H9 (cell line): ENCODE results near the gene MTHFD1L. TPM values are rescaled to one million over a fixed set of nuclear protein-coding genes. Genes with fewer than 3 reads are reported as not detected.

Source experiments
- DNase-seq: peaks from one replicate; pipeline ENCODE4 v3.0.0-alpha.2; 2017
- H2AFZ ChIP-seq: one replicate; pipeline ENCODE4 v1.6.1; 2013; ENCODE audit warnings: mild to moderate bottlenecking, low read length, control low read depth, moderate library complexity
- H2AK5ac ChIP-seq: 2 replicates; pipeline ENCODE4 v1.6.1; 2013; ENCODE audit warnings: low read length, control low read depth, mixed read lengths; ENCODE audit not compliant: insufficient read length
- H2BK120ac ChIP-seq: one replicate; pipeline ENCODE4 v1.6.1; 2013; ENCODE audit warnings: low read depth, mild to moderate bottlenecking, low read length, control low read depth, inconsistent platforms; ENCODE audit not compliant: poor library complexity, severe bottlenecking
- H2BK12ac ChIP-seq: 2 replicates; pipeline ENCODE4 v1.6.1; 2013; ENCODE audit warnings: low read length, control low read depth, mixed read lengths, low read depth; ENCODE audit not compliant: insufficient read length
- H2BK15ac ChIP-seq: 2 replicates; pipeline ENCODE4 v1.6.1; 2013; ENCODE audit warnings: low read depth, low read length, control low read depth
- H2BK20ac ChIP-seq: one replicate; pipeline ENCODE4 v1.6.1; 2013; ENCODE audit warnings: low read depth, mild to moderate bottlenecking, low read length, control low read depth, inconsistent platforms; ENCODE audit not compliant: poor library complexity, severe bottlenecking
- H2BK5ac ChIP-seq: 2 replicates; pipeline ENCODE4 v1.6.1; 2013; ENCODE audit warnings: low read length, control low read depth, mixed read lengths; ENCODE audit not compliant: insufficient read length
- H3K14ac ChIP-seq: 2 replicates; pipeline ENCODE4 v1.6.1; 2013; ENCODE audit warnings: low read length, control low read depth; ENCODE audit not compliant: insufficient read depth
- H3K18ac ChIP-seq: 2 replicates; pipeline ENCODE4 v1.6.1; 2013; ENCODE audit warnings: low read depth, mild to moderate bottlenecking, mixed read lengths, low read length, control low read depth; ENCODE audit not compliant: insufficient read length
- H3K23ac ChIP-seq: 2 replicates; pipeline ENCODE4 v1.6.1; 2013; ENCODE audit warnings: low read length, control low read depth, mixed read lengths, low read depth; ENCODE audit not compliant: insufficient read length
- H3K23me2 ChIP-seq: 2 replicates; pipeline ENCODE4 v1.6.1; 2013; ENCODE audit warnings: low read depth, mild to moderate bottlenecking, mixed read lengths, low read length, control low read depth; ENCODE audit not compliant: insufficient read length, poor library complexity, severe bottlenecking
- H3K27ac ChIP-seq: 2 replicates; pipeline ENCODE4 v1.5.1; 2013; ENCODE audit warnings: low read length, control low read depth, mixed read lengths, low read depth; ENCODE audit not compliant: insufficient read length
- H3K27me3 ChIP-seq: 2 replicates; pipeline ENCODE4 v1.6.1; 2013; ENCODE audit warnings: low read length, control low read depth, inconsistent platforms; ENCODE audit not compliant: insufficient read depth
- H3K4ac ChIP-seq: 2 replicates; pipeline ENCODE4 v1.6.1; 2013; ENCODE audit warnings: low read depth, mild to moderate bottlenecking, control low read depth, inconsistent platforms, low read length, moderate library complexity
- H3K4me1 ChIP-seq: 2 replicates; pipeline ENCODE4 v1.6.1; 2013; ENCODE audit warnings: low read length, control low read depth, inconsistent platforms; ENCODE audit not compliant: insufficient read depth
- H3K4me2 ChIP-seq: 2 replicates; pipeline ENCODE4 v1.6.1; 2013; ENCODE audit warnings: low read length, control low read depth, mixed read lengths; ENCODE audit not compliant: insufficient read length, insufficient read depth
- H3K56ac ChIP-seq: 2 replicates; pipeline ENCODE4 v1.6.1; 2013; ENCODE audit warnings: low read depth, mild to moderate bottlenecking, mixed read lengths, low read length, control low read depth; ENCODE audit not compliant: insufficient read length
- H3K79me1 ChIP-seq: 2 replicates; pipeline ENCODE4 v1.6.1; 2013; ENCODE audit warnings: low read depth, mild to moderate bottlenecking, moderate library complexity, low read length, control low read depth, inconsistent platforms; ENCODE audit not compliant: insufficient read depth, poor library complexity, severe bottlenecking
- H3K79me2 ChIP-seq: 2 replicates; pipeline ENCODE4 v1.6.1; 2013; ENCODE audit warnings: low read length, control low read depth, inconsistent platforms; ENCODE audit not compliant: insufficient read depth
- H3K9ac ChIP-seq: 2 replicates; pipeline ENCODE4 v1.6.1; 2013; ENCODE audit warnings: low read length, control low read depth, mixed read lengths; ENCODE audit not compliant: insufficient read length; ENCODE audit errors: extremely low read depth
- H3K9me3 ChIP-seq: one replicate; pipeline ENCODE4 v1.6.1; 2013; ENCODE audit warnings: low read depth, low read length, inconsistent platforms; ENCODE audit not compliant: control insufficient read depth
- H3T11ph ChIP-seq: one replicate; pipeline ENCODE4 v1.6.1; 2013; ENCODE audit warnings: mild to moderate bottlenecking, low read length, control low read depth, inconsistent platforms
- H4K20me1 ChIP-seq: one replicate; pipeline ENCODE4 v1.6.1; 2013; ENCODE audit not compliant: control insufficient read depth, insufficient read length, insufficient read depth
- H4K5ac ChIP-seq: 2 replicates; pipeline ENCODE4 v1.6.1; 2013; ENCODE audit warnings: low read depth, mild to moderate bottlenecking, mixed read lengths, low read length, control low read depth; ENCODE audit not compliant: insufficient read length
- H4K8ac ChIP-seq: replicated peaks from 2 replicates; pipeline ENCODE4 v1.6.1; 2013; ENCODE audit warnings: low read length, control low read depth, mixed read lengths, low read depth; ENCODE audit not compliant: insufficient read length
- H4K91ac ChIP-seq: 2 replicates; pipeline ENCODE4 v1.6.1; 2013; ENCODE audit warnings: low read depth, mild to moderate bottlenecking, moderate library complexity, mixed read lengths, low read length, control low read depth; ENCODE audit not compliant: insufficient read length
- H3K27ac Mint-ChIP-seq, 3 experiments: 2 replicates in 2 of 3; 3 replicates in 1 of 3; pipeline ENCODE4 v1.8.0; 2020 to 2021; ENCODE audit warnings: mixed read lengths in 3 of 3, mild to moderate bottlenecking in 1 of 3, moderate library complexity in 1 of 3
- H3K27me3 Mint-ChIP-seq: 2 replicates; pipeline ENCODE4 v1.8.0; 2021; ENCODE audit warnings: low read depth, mild to moderate bottlenecking, moderate library complexity, mixed read lengths
- H3K36me3 Mint-ChIP-seq, 3 experiments: 2 replicates in 2 of 3; 3 replicates in 1 of 3; pipeline ENCODE4 v1.8.0; 2020 to 2021; ENCODE audit warnings: low read depth in 3 of 3, mixed read lengths in 3 of 3; ENCODE audit not compliant: insufficient read depth in 1 of 3
- H3K4me1 Mint-ChIP-seq, 2 experiments: 2 replicates each; pipeline ENCODE4 v1.8.0; 2020; ENCODE audit warnings: mixed read lengths in 2 of 2
- H3K4me3 Mint-ChIP-seq, 2 experiments: 2 replicates in 1 of 2; 3 replicates in 1 of 2; pipeline ENCODE4 v1.8.0; 2020 to 2021; ENCODE audit warnings: mild to moderate bottlenecking in 2 of 2, mixed read lengths in 2 of 2, moderate library complexity in 1 of 2
- H3K9me3 Mint-ChIP-seq, 2 experiments: 2 replicates in 1 of 2; 3 replicates in 1 of 2; pipeline ENCODE4 v1.8.0; 2020; ENCODE audit warnings: mild to moderate bottlenecking in 2 of 2, mixed read lengths in 2 of 2, moderate library complexity in 1 of 2
- WGBS: extraction: QIAGEN DNeasy Blood & Tissue Kit; methylation state at CpG from one replicate; pipeline ENCODE4 v1.1.7; 2013; ENCODE audit warnings: missing lambda C conversion rate, low lambda C conversion rate, mixed read lengths; ENCODE audit not compliant: insufficient read length; ENCODE audit errors: extremely low coverage; 5-methylcytosine and 5-hydroxymethylcytosine counted together
- total RNA-seq: library from RNA; stranded (reverse); gene quantifications from 2 replicates; pipeline ENCODE4 v1.2.1, GENCODE V29; 2021
- TF ChIP-seq, protein P1 (sequence below): fragments of 200-600 bp; sonication (generic); conservative IDR thresholded peaks from 3 replicates; pipeline ENCODE4 v1.8.0; 2021; ENCODE audit warnings: antibody characterized with exemption, mild to moderate bottlenecking

Gene MTHFD1L
- total RNA-seq, 1 experiment from 2014 or later, result 90.2 TPM

DNA sequence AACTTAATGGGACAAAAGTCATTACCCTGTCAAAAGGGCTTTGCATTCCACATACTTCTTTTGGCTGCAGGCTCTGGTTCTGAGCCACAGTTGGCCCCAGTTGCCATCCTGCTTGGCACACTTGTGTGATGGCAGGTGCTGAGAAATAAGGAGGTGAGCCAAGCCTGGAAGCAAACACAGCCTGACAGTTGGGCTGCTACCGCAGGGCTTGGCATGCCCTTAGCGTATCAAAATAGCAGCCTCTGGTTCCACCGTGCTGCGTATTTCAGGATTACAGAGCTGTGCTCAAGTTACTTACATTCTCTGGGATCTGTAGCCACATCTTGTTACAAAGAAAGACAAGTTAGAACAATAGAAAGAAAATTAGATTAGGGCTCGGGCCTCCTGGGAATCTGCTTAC is 11.1 kb downstream of the MTHFD1L start:
- H3K4me1 ChIP-seq, result peaks cover 2% of the 10 kb centered on the region; the same call in 1 of the 2 replicates
- no peak overlapping the region for H4K8ac ChIP-seq
- H2AFZ ChIP-seq, result no peak overlapping the region
- no peak overlapping the region for H3K56ac ChIP-seq
- H3K14ac ChIP-seq, result no peak overlapping the region
- no peak overlapping the region for H3K4ac ChIP-seq
- no peak overlapping the region for H3T11ph ChIP-seq
- H2BK5ac ChIP-seq, result no peak overlapping the region
- no peaks in the 10 kb centered on the region for H4K20me1 ChIP-seq
- no peak overlapping the region for H3K23ac ChIP-seq
- no CpG with 5 or more reads among the region's 5 CpGs for WGBS
- H4K5ac ChIP-seq, result no peak overlapping the region
- no peak overlapping the region for H3K9ac ChIP-seq
- no peak overlapping the region for H2BK120ac ChIP-seq
- no peak overlapping the region for H2AK5ac ChIP-seq
- Mint-ChIP-seq H3K4me1 (peaks cover 48 to 52% of the 10 kb centered on the region in 2 experiments), H3K27me3 (no peaks in the 10 kb centered on the region), H3K4me3 (no peak overlapping the region), H3K36me3 (peaks cover 15 to 38% (median 31%) of the 10 kb centered on the region in 3 experiments; a peak in 6 of 7 replicates), H3K9me3 (no peaks in the 10 kb centered on the region), H3K27ac (peak overlapping the region in 1 of 3 experiments; percentile 23; a peak in 1 of 7 replicates)
- no peak overlapping the region for H4K91ac ChIP-seq
- no peak for DNase-seq
- H3K9me3 ChIP-seq, result no peaks in the 10 kb centered on the region
- peaks cover 3% of the 10 kb centered on the region for H3K23me2 ChIP-seq
- no peak overlapping the region for H2BK12ac ChIP-seq
- no peak overlapping the region for H3K18ac ChIP-seq
- no peak overlapping the region for H2BK20ac ChIP-seq
- H3K27ac ChIP-seq, result no peak overlapping the region
- no peak overlapping the region for H3K4me2 ChIP-seq
- TF ChIP-seq, protein P1, sequence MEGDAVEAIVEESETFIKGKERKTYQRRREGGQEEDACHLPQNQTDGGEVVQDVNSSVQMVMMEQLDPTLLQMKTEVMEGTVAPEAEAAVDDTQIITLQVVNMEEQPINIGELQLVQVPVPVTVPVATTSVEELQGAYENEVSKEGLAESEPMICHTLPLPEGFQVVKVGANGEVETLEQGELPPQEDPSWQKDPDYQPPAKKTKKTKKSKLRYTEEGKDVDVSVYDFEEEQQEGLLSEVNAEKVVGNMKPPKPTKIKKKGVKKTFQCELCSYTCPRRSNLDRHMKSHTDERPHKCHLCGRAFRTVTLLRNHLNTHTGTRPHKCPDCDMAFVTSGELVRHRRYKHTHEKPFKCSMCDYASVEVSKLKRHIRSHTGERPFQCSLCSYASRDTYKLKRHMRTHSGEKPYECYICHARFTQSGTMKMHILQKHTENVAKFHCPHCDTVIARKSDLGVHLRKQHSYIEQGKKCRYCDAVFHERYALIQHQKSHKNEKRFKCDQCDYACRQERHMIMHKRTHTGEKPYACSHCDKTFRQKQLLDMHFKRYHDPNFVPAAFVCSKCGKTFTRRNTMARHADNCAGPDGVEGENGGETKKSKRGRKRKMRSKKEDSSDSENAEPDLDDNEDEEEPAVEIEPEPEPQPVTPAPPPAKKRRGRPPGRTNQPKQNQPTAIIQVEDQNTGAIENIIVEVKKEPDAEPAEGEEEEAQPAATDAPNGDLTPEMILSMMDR, result no peak
- H3K79me1 ChIP-seq, result peaks cover 7% of the 10 kb centered on the region
- H2BK15ac ChIP-seq, result no peak overlapping the region
- H3K27me3 ChIP-seq, result no peaks in the 10 kb centered on the region
- peaks cover 17% of the 10 kb centered on the region; the same call in 1 of the 2 replicates for H3K79me2 ChIP-seq
